GM10847 (cell line): ENCODE data around the gene FBXO46.

Experiments used
- POLR2A ChIP-seq: IDR thresholded peaks from 2 replicates; pipeline ENCODE4 v1.6.1; 2011; ENCODE audit not compliant: insufficient read length; ENCODE audit errors: extremely low read depth

FBXO46 gene

DNA sequence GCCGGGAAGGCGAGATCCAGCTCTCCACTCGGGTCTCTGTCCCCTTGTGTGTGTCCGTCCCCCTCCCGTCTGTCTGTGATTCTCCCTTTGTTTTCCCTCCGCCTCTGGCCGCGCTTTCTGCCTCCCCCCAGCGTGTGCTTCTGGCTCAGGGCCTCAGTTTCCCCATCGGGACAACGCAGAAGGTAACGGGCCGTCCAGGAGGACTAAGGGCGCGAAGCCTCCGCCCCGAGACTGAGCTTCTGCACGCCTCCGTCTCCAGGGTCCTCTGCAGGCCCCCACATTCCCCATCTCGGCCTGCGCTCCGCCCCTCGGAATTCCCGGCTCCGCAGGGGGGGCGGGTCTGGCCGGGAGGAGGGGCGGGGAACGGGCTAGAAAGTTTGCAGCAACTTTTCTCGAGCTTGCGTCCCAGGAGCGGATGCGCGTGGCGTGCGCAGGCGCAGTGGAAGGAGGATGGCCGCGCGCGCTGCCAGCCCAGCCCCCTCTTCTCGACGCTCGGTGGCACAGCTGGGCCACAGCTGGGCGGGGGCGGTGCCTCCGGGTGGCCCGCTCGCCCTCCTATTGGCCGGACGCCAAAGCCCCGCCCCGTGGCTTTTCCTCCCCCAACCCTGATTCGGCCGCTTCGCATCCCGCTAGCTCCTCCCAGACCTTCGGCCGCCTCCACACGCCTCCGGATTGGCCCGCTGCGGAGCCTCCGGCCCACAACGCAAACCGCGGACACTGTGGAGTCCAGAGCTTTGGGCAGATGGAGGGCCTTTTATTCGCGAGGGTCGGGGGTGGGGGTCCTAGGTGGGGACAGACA is 38.5 kb upstream of the FBXO46 start, which contains the start of gene SIX5:
TSS of gene SIX5 (minus strand) at position 269 of the 799 bp plus-strand sequence. CDS start 408 bp downstream, outside the sequence.
- peak; percentile 20 for TF ChIP-seq POLR2A

DNA sequence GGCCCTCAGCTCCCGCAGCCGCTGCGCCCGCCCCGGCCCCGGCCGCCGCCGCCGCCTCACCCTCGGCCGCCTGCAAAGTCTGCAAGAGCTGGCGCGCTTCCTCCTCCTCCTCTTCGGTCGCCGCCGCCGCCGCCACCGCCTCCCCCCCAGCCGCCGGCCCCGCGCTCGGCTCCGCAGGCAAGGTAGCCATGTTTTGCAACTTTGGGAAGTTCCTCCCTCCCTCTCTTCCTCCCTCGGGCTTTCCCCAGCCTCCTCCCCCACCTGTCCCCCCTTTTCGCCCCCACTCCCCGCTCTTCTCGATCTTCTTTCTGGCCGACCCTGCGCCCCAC is 37.9 kb upstream of the FBXO46 start:
- no peak for TF ChIP-seq POLR2A

DNA sequence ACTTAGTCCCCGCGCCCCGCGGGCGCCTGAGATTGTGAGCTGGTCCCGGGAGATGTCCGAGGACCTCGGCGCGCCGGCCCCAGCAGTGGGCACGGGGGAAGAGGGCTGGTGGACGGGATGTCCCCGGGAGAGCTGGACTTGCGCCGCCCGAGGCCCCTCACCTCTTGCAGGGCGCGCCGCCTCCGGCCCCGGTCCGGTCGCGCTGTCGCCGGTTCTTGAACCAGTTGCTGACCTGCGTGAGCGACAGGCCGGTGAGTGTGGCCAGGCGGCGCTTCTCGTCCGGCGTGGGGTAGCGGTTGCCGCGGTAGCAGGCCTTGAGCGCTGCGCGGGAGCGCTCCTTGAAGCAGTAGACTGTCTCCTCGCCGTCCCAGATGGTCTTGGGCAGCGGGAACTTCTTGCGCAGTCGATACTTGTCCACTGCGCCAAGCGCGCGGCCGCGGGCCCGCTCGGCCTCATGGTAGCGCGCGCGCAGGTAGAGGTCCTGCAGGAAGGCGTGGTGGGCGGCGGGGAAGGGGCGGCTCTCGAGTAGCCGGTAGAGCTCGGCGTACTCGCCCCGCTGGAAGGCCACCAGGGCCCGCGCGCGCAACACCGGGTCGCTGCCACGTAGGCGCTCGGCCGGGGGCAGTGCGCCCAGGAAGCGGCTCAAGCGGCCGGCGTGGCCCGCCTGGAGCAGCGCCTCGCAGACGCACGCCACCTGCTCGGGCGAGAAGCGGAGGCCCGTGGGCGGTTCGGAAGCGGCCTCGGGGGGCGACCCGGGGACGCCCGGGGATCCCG is 37.4 kb upstream of the FBXO46 start:
- TF ChIP-seq POLR2A = peak; percentile 22

DNA sequence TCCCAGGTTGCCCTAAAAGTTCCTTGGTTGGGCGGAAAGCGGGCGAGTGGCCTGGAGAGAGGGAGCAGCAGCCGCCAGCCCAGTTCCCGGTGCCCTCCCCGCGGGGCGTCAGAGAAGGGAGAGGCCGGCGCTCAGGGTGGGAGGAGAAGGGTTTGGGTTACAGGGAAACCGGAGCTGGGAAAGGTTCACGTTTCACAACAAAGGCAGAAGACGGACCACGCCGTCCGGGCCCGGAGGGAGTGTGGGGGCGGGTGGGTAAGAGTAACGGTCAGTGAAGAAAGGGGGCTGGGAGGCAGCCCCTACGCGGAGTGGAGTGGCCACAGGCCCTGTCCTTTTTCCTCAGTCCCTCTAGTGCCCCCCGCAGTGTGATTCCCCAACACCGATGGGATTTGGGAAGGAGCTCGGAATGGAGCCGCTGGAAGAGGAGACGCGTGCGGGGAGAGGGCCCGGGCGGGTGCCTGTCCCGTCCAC is 36.7 kb upstream of the FBXO46 start:
- TF ChIP-seq POLR2A = no peak

DNA sequence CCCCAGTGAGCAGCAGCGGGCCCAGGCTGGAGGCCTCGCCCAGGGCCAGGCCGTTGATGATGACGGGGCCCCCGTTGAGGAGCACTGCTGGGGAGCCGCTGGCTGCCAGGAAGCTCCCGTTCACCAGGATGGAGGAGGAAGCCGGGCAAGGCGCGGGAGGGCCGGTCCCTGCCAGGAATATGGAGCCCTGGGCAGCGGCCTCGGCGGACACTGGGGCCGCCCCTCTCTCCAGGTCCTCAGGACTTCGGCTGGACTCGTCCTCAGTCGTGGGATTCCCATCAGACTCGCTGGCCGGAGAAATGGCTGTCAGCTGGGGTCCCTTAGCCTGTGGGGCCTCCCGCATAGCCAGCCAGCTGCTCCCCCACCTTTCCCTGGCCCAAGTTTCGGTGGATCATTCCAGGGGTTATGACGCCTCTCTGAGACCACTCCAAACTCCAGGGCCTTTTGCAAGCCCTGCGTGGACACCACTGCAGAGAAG is 36.2 kb upstream of the FBXO46 start:
- TF ChIP-seq POLR2A = no peak

DNA sequence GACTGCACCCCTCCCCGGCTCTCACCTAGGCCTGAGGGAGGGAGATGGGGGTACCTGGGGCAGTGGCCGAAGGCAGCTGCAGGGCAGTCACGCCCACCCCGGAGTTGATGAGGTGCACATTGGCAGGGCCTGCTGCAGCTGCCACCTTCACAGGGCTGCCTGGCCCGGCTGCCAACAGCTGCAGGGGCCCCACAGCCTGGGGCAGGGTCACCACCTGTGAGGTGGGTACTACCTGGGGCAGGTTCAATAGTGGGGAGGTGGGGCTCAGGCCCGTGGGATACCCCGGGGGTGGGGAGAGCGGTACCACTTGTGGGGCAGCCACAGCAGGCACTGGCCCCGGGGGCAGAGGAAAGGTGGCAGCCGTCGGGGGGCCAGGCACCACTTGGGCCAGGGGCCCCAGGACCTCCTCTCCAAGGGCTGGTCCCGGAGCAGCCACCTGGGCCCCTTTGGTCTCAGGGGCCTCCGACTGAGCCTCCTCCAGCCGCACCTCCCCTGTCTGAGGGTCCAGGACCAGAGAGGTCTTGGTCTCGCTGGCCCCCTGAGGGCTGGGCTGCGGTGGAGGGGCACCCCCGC is 35.7 kb upstream of the FBXO46 start:
- TF ChIP-seq POLR2A = no peak

DNA sequence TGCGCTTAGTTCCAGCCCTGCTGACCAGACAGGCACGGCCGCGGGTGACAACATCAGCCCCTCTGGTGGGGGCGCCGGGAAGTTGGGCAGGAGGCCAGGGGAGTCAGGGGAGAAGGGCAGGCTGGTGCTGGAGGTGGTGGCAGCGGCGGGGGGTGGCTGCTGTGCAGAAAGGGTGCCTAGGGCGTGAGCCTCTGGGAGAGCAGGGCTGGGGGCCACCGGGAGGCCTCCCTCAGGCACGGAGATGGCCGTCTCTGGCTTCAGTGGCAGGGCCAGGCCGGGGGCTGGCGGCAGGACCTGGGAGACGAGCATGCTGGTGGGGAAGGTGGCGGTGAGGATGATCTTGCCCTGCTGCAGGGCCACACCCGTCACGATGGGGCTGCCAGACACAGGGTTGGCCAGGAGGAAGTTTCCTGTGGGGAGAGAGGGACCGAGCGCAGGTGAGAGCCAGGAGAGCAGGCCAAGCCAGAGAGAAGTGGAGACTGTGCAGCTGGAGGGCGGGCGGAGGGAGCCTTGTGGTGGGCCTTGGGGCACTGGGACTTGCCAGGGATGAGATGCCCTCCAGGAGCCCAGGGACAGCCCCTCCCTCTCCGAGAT is 35.1 kb upstream of the FBXO46 start:
- no peak for TF ChIP-seq POLR2A

DNA sequence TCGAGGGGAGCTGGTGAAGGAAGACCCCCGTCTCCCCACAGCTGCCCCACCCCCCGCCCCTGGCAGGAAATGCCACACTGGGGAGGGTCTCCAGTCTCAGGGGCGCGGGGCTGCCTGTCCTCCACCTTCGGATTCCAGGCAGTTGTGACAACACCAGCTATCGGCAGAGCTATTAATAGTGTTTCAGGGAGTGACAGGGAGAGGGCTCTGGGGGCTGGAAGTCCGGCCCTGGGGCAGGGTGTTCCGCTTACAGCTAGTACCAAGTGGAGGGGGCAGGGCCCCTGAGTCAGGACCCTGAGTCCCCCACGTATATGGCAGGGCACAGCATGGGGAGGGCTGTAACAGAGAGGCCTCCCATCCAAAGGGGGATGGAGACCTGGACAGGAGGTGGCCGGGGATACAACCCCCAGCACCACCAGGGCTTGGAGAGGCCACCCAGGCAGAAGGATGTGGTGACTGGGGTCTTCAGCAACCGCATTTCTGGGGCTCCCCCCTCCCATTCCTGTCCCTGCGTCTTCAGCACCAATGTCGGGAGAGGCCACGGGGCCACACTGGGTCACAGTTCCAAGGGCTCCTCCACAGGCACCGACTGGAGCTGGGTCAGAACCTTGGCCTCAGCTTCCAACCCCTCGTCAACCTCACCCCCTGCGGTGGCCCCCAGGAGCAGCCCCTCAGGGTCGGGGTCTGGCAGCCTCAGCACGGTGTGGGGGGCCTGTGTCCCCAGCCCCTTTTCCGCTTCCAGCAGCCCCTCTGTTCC is 34.4 kb upstream of the FBXO46 start:
- TF ChIP-seq POLR2A = no peak

DNA sequence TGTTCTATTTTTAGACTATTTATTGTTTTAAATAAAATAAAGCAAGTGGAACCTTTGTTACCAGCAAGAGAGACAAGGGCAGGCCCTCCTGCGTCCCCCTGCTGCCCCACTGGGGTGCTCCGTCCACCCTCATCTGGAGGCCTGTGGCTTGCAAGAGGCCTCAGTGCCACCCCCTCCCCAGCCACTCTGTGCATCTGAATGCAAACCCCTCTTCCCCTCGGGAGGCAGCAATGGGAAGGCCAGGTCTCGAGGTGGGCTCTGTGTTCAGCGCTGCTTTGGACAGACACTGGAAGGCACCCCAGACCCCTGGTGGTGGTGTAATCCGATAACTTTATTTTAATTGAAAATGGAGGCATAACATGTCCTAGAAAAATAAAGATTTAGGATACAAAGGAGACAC is 33.8 kb upstream of the FBXO46 start:
- TF ChIP-seq POLR2A = no peak

DNA sequence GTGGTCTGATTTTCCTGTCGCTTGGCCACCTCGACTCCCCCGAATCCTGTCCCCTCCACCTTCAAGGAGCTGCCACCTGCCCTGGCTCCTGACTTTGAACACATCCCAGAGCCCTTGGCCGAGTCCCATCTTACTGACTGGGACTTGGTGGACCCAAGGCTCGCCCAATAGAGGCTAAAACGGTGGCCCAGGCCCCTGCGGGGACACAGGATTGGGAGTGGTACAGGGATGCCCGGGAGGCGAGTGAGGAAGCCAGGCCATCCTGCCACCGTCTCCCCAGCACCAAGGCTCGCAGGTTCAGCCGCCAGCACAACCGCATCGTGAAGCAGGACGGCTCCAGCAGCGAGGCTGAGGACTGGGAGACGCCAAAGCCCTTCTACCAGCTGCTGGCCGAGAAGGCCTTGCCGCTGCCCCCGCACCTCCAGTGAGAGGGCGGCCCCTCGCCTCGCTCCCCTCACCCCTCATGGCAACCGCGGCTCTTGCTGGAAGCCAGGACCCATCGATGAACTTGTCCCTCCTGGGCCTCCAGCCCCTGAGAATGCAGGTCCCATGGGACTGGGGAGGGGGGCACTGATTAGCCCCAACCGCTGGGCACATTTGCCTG is 33.1 kb upstream of the FBXO46 start:
- no peak for TF ChIP-seq POLR2A

DNA sequence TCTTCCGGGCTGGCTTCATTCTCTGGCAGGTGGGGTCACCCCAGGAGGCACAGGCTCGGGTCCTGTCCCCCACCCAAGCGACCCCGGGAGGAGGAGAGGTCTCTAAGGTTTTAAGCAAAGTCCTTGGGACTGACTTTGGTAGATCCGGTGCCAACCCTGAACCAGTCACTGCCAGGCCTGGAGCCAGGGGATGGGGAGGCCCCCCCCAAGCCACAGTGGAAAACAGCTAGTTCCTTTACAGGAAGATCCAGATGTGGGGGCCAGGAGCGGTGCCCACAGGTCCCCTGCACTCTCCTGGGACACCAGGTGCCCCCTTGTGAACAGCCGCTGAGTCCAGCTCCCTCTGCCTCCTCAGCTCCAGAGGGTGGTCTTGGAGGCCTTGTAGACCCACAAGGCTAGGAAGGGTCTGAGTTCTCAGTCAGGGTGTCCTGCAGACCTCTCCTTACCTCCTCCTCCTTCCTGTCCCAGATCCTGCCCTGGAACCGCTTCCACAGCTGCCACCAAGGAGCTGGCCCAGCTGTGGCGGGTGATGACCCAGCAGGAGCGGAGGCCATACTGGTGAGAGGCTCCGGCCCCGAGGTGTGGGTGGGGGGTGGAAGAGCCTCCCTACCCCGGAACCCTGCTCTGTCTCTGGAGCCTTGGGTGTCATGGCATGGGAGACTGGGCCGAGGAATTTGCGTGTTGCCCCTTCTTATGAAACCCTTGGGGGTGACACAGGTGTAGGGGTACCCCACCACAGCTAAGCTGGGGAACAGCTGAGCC is 32.4 kb upstream of the FBXO46 start:
- TF ChIP-seq POLR2A = no peak

DNA sequence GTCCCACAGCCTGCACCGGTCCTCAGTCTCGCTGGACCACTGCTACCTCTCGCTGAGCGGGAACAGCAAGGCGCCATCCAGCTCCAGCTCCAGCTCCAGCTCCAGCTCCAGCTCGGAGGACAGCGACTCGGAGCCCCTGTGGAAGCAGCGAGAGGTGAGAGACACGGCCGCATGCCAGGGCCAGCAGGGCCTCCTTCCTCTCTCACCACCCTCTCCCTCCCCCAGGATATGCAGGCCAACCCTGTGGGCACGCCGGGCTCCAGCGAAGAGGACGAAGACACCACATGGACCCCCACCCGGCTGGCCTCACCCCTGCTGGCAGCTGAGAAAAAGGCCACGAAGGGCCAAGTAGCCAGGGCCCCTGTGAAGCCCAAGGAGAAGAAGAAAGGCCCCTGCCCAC is 31.0 kb upstream of the FBXO46 start:
- TF ChIP-seq POLR2A = no peak

DNA sequence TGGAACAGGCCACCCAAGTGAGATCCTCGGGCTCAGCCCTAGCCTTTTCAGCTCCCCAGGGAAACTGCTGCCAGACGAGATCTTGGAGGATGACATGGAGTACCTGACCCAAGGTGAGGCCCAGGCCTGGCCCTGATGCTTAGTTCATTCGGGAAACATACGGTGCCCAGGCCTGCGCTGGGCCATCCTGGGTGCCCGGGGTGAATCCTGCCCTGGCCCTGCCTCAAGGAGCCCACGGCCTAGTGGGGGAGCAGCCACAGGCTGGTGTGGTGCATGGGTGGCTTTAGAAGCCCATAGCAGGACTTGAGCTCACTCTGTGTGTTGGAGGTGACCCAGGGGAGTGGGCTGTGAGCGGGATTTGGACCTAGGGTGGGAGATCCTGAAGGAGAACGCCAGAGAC is 28.2 kb upstream of the FBXO46 start:
- TF ChIP-seq POLR2A = no peak

DNA sequence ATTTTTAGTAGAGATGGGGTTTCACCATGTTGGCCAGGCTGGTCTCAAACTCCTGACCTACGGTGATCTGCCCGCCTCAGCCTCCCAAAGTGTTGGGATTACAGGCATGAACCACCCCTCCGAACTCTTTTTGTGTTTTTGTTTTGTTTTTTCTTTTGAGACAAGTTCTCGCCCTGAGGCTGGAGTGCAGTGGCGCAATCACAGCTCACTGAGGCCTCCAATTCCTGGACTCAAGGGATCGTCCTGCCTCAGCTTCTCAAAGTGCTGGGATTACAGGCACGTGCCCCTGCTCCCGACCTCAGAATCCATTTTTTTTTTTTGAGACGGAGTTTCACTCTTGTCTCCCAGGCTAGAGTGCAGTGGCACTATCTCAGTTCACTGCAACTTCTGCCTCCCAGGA is 27.0 kb upstream of the FBXO46 start:
- TF ChIP-seq POLR2A = no peak

DNA sequence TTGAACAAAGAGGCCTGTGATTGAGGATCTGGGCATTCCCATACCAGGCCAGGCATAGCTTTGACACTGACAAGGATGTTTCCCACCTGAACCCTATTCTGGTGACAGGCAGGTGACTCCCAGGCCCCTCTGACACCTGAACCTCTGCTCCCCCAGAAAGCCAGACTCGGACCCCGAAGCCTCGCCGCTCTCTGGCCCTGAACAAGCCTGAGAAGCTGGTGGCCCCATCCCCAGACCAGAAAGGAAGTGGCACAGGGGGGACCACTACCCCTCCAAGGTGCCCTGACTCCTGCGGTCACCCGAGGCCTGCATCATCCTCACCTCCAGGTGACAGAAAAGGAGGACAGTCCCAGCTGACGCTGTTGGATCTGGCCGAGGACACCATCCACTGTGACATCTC is 23.6 kb upstream of the FBXO46 start:
- no peak for TF ChIP-seq POLR2A
